ENCODE results near the gene DENND2D. TPM values are rescaled to one million over a fixed set of nuclear protein-coding genes. Genes with fewer than 3 reads are reported as not detected.

DENND2D gene
- total and polyA plus RNA-seq, 11 donors, result 0.96 to 23.9 (median 1.3) TPM

GRCh38 chr1:111139956-111140679 is 60.3 kb downstream of the DENND2D start, which contains the start of the genes CEPT1 and DRAM2:
Gene CEPT1 (plus strand): TSS chr1:111140223. CDS start chr1:111147715, 7,492 bp downstream.
Gene DRAM2 (minus strand): TSS chr1:111140093. CDS start chr1:111131554, 8,539 bp downstream.
- ATAC-seq, result peak; percentile 92 to 97 (median 97)
- DNase-seq, result peak; percentile 94 to 99 (median 98)
- intact Hi-C loops (cut with DNase I), result loop anchor here in 1 of 10 donors (5.0 kb wide), 1 partner anchor 307 kb away; the partner anchor contains the start of genes ATP5PB and WDR77
- H3K27ac ChIP-seq, result peak within 1 kb of the TSS; percentile 87 to 97 (median 95)
- WGBS, 4 donors, result 0 to 1% (median 0%) methylated on average over 26 to 68 of the region's 68 CpGs
- peaks cover 0 to 56% (median 29%) of the 10 kb centered on the region in 12 donors for H3K4me1 ChIP-seq
- H3K4me3 ChIP-seq, result peak within 1 kb of the TSS; percentile 57 to 94 (median 86)
- TF ChIP-seq POLR2A (IDR thresholded peaks at IDR 0.05) (no peak), CTCF (IDR thresholded peaks at IDR 0.05) (peak in 1 of 12 donors; percentile 11)
- no peaks in the 10 kb centered on the region for H3K9me3 ChIP-seq
- peaks cover 0 to 29% (median 21%) of the 10 kb centered on the region in 9 donors for H3K36me3 ChIP-seq
- no peaks in the 10 kb centered on the region for H3K27me3 ChIP-seq

GRCh38 chr1:111139324-111139955 is 61.0 kb downstream of the DENND2D start:
- ATAC-seq (peak; percentile 40 to 71 (median 58)), DNase-seq (peak in 4 of 5 donors; percentile 39 to 50 (median 46))
- 0 to 1% (median 1%) methylated on average over 24 to 33 of the region's 33 CpGs for WGBS, 4 donors
- Histone ChIP-seq H3K9me3 (no peaks in the 10 kb centered on the region), H3K27me3 (no peaks in the 10 kb centered on the region), H3K4me1 (peaks cover 0 to 59% (median 29%) of the 10 kb centered on the region in 12 donors), H3K27ac (peak overlapping the region; percentile 87 to 97 (median 95)), H3K4me3 (peak overlapping the region; percentile 57 to 94 (median 86)), H3K36me3 (peaks cover 0 to 33% (median 24%) of the 10 kb centered on the region in 9 donors)
- intact Hi-C loops (cut with DNase I), result no loop called here
- no peak for TF ChIP-seq CTCF (IDR thresholded peaks at IDR 0.05)
- TF ChIP-seq POLR2A (IDR thresholded peaks at IDR 0.05), result no peak

Other genes starting within 250 kb of the DENND2D start
- 10 to 100 TPM; 11.5 to 17.8 (median 15.4) TPM for gene LRIF1, start 236.7 kb downstream of the DENND2D start, total RNA-seq
- 10 to 100 TPM; 11.4 to 11.8 TPM for gene LRIF1, start 236.7 kb downstream of the DENND2D start, polyA plus RNA-seq
- 10 to 100 TPM; 32.1 to 49.8 (median 36.6) TPM for gene DRAM2, start 60.6 kb downstream of the DENND2D start, total RNA-seq
- gene DRAM2, start 60.6 kb downstream of the DENND2D start, polyA plus RNA-seq, result 10 to 100 TPM; 27.1 to 37.7 TPM
- gene CEPT1, start 60.4 kb downstream of the DENND2D start, total RNA-seq, result 10 to 100 TPM in 6 of 9 donors, 1 to 10 TPM in 3; 7.4 to 26.9 (median 11.6) TPM
- gene CEPT1, start 60.4 kb downstream of the DENND2D start, polyA plus RNA-seq, result 10 to 100 TPM in 1 of 2 donors, 1 to 10 TPM in 1; 7.7 to 11.6 TPM
- gene CHI3L2, start 27.1 kb upstream of the DENND2D start, total RNA-seq, result 10 to 100 TPM in 1 of 9 donors, 1 to 10 TPM in 7, not detected in 1; 1.0 to 23.0 (median 2.1) TPM
- gene CHI3L2, start 27.1 kb upstream of the DENND2D start, polyA plus RNA-seq, result 1 to 10 TPM; 1.8 to 5.0 TPM
- gene CHIA, start 90.2 kb upstream of the DENND2D start, total RNA-seq, result under 1 TPM in 1 of 9 donors, not detected in 8; 0.61 TPM
- under 1 TPM in 1 of 2 donors, not detected in 1; 0.10 TPM for gene CHIA, start 90.2 kb upstream of the DENND2D start, polyA plus RNA-seq
- gene OVGP1, start 227.1 kb upstream of the DENND2D start, total RNA-seq, result 1 to 10 TPM in 1 of 9 donors, under 1 TPM in 8; 0.30 to 1.4 (median 0.63) TPM
- under 1 TPM; 0.28 to 0.61 TPM for gene OVGP1, start 227.1 kb upstream of the DENND2D start, polyA plus RNA-seq
- 10 to 100 TPM; 30.5 to 48.4 (median 34.0) TPM for gene WDR77, start 248.6 kb upstream of the DENND2D start, total RNA-seq
- gene WDR77, start 248.6 kb upstream of the DENND2D start, polyA plus RNA-seq, result 10 to 100 TPM; 25.6 to 64.3 TPM
- gene ATP5PB, start 248.8 kb upstream of the DENND2D start, total RNA-seq, result 100 to 1,000 TPM; 394 to 878 (median 625) TPM
- gene ATP5PB, start 248.8 kb upstream of the DENND2D start, polyA plus RNA-seq, result 100 to 1,000 TPM; 563 to 710 TPM